Activated CD4-positive, alpha-beta T cell treated with anti-CD3 and anti-CD28 coated beads, Interleukin-2, Interleukin-6, amounts not matched to agents 100 ng/mL and 50 ng/mL, durations not matched to agents 16 hours and 8 hours (primary cell): ENCODE data around the gene SIRT2.
"Not testable (repeated sequence)": the region's sequence is repeated elsewhere in the genome, so short reads cannot be mapped to it uniquely, and the experiment has no call there.

ENCODE experiments used
- DNase-seq: peaks from one replicate; pipeline ENCODE4 v3.0.0-alpha.2; 2020

The SIRT2 gene

DNA sequence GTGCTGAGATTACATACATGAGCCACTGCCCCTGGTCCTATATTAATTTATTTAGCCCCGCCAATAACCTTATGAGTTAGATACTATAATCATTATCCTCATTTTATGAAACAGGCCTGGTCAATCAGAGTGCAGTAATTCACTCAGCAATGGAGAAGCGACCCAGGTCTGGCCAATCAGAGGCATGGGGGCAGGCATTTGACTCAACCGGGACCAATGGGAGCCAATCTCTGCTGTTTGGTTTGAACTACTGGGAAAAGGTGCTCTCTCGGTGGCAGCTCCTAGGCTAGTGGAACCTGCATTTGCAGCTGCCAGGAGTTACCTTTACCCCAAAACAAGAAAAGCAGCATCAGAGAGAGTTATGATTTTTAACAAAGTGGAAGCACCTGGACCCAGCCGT lies 6.6 kb downstream of the SIRT2 start:
- DNase-seq = no peak

DNA sequence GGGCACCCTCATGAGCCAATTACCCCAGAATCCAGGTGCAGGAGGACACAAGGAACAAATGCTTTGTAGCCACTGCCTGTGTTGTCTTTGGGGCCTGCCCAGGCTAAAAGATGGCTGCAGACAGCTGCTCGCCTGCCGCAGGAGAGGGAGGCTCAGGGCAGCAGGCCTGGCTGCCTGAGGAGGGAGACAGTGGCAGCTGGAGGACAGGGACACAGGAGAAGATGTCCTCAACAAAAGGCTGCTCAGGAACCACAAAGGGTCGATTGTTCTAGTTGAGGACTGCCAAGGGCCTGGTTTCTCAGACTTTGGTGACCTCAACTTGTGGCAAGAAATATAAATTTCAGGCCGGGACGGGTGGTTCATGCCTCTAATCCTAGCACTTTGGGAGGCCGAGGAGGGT lies 7.6 kb downstream of the SIRT2 start:
- DNase-seq = no peak

GRCh38 chr19:38890686-38891085 lies 8.7 kb downstream of the SIRT2 start:
- no peak for DNase-seq

DNA sequence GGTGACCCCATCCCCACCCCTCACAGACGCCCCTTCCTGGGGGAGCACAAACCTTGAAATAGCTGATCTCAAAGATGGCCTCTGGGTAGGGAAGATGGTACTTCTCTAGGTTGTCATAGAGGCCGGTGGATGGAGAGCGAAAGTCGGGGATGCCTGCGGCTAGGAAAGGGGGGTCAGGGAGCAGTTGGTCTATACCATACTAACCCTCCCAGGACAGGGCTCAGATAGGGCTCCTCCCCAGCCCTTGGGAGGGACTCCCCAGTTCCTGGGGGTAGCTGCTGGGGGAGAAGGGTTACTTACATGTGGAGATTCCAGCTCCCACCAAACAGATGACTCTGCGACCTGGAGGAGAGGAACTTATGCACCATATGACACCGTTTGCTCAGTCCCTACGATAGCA lies 9.6 kb downstream of the SIRT2 start:
- DNase-seq = no peak

GRCh38 chr19:38888876-38889275 lies 10.5 kb downstream of the SIRT2 start:
- DNase-seq = no peak

DNA sequence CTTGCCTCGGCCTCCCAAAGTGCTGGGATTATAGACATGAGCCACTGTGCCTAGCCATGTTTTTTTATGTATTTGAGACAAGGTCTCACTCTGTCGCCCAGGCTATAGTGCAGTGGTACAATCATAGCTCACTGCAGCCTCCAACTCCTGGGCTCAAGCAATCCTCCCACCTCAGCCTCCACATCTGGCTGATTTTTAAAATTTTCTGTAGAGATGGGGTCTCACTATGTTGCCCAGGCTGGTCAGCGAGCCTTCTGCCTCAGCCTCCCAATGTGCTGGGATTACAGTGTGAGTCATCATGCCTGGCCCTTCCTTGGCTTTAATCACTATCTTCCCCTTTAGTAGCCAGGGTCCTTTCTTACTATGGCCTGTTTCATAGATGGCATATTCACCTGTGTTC lies 14.7 kb downstream of the SIRT2 start:
- not testable (repeated sequence) for DNase-seq

- no peak for DNase-seq
Measured at GRCh38 chr19:38883286-38883685, 16.1 kb downstream of the SIRT2 start.

- DNase-seq = no peak
Measured at GRCh38 chr19:38880882-38881609, 18.4 kb downstream of the SIRT2 start.

DNA sequence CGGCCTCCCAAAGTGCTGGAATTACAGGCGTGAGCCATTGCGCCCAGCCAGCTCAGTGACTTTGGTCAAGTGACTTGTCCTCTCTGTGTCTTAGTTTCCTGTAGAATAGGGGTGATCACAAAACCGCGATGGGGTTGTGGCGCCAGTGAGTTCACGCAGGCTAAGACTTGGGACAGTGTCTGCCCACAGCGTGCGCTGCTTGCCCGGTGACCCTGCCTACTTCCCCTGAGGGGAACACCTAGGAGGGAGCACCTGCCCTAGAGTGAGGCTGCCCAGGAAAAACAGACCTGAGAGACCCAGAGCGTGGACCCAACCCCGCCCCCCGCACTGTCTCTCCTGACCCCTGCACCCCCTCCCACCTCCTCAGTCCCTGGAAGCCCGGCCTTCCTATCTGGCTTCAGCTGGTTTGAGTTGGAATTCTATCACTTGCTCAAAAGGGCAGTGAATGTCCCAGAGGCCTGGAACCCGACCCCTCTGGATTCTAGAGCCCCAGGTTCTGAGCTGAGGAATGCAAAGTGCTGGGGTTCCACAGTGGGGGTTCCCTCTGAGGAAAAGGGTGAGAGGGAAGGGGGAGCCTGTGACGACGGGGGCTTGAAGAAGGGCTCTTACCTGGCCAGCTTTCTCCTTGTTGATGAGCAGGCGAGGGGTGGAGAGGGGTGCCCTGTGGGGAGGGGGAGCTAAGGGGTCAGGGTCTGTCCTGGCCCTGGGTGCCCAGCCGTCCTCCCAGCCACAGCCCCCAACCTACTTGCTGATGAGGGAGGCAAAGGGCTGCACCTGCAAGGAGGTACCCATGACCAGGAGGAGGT lies 19.1 kb downstream of the SIRT2 start:
- no peak for DNase-seq

GRCh38 chr19:38879400-38879751 lies 20.0 kb downstream of the SIRT2 start:
- no peak for DNase-seq

DNA sequence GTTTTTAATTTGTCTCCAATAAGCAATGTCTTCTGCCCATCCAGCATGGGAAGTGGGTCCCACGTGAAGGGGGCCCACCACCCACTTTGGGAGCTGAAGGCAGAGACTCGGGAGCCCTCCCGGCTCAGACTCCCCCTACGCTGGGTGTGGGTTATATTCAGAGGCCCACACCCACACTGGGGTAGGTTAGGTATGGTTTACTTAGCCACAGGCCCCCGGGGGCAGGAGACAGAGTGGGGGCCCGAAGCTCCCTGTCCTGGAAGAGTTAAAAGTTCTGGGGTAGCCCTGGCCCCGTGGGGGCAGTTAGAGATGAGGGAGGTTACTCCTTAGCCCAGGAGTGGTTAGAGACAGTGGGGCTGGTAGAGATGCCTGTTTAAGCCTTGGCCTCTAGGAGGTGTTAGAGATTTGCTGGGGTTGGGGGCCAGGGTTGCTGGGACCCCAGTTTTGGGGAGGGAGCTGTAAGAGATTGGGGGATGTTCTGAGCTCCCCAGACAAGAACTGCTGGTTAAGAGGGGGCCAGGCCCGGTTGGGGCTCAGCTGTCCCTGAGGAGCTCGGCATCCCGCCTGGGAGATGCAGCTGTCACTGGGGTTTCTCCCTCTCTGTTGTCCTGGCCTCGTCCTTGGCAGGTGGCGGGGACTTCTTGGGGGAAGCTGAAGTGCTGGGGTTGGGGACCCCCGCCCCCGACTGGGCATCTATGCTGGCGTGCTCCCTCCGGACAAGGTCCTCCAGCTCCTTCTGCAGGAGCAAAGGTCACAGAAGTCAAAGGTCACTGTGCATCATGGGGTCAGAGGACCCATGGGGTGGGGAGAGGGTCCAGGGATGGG lies 20.6 kb downstream of the SIRT2 start:
- no peak for DNase-seq

GRCh38 chr19:38877781-38878574 lies 21.4 kb downstream of the SIRT2 start, which contains the start of gene RINL:
Gene RINL, minus strand, starts transcription at chr19:38878275. Its CDS starts 1,533 bp downstream, at chr19:38876742.
- peak; percentile 79 for DNase-seq

DNA sequence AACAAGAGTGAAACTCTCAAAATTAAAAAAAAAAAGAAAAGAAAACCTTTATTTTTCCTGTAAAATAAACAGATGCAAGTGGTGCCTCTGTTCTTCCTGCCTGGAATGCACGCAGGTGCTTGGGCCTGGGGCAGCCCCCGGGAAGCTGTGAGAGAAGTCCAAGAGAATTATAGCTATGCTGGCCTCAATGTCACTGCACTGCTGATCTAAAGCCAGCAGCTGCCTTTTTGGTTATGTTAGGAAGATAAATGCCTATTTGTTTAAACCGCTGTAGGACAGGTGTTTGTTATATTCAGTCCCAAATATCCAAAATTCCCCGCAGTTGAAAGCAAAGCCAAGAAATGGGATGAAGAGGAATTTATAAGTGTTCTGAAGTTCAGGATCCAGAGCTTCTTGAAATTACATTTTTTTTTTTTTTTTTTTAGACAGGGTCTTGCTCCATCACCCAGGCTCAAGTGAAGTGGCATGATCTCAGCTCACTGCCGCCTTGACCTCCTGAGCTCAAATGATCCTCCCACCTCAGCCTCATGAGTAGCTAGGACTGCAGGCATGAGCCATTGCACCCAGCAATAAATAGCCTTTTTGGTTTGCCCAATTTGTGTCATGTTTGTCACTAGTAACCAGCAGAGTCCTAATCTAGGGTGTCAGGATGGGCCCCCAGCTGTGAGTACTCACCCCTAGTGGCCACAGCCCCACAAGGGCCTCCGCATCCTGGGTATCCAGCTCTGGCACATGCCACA lies 23.6 kb downstream of the SIRT2 start:
- no peak for DNase-seq

DNA sequence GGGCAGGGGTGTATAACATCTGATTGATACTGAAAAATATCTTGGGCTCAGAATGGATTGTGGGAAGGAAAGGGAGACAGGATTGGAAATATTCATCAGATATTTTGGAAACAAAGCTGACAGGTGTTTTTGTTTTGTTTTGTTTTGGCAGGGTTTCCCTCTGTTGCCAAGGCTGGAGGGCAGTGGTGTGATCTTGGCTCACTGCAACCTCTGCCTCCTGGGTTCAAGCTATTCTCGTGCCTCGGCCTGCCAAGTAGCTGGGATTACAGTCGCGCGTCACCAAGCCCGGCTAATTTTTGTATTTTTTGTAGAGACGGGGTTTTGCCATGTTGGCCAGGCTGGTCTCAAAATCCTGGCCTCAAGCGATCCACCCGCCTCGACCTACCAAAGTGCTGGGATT lies 26.0 kb downstream of the SIRT2 start:
- DNase-seq = not testable (repeated sequence)

GRCh38 chr19:38870612-38871011 lies 28.8 kb downstream of the SIRT2 start:
- DNase-seq = no peak

DNA sequence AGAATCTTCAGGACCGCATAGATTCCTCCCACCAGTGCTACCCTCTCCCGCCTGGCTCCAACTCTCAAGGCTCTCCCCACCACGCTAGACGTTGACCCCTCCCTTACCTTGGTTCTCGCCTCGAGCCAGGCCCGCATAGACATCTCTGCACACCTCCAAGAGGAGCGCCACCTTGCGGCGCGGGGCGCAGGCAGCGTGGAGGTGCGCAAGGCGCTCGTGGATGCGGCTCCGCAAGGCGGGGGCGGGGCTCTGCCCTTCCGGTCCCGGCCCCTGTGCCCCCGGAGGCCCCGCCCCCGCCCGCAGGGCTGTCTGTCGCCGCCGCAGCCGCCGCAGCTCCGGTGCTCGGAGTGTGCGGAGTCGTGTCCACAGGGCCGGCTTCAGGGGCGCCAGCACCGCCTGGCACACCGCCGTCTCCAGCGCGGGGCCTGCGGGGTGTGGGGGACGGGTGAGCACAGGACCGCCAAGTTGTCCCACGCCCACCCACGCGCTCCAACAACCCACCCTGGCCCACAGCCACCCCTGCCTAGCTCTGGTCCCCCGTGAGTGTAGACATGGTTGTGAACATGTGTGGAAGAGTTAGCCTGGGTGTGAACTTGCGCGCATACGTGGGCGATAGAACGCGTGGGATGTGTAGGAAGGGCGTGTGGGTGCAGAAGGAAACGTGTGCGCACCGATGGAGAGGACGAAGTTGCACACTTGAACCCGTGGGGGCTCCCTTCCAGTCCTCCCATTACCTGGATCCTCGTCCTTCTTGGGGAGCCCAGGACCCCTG lies 29.4 kb downstream of the SIRT2 start:
- peak; percentile 97 for DNase-seq

- peak; percentile 62 for DNase-seq
Measured at GRCh38 chr19:38869160-38869835, 30.1 kb downstream of the SIRT2 start.

DNA sequence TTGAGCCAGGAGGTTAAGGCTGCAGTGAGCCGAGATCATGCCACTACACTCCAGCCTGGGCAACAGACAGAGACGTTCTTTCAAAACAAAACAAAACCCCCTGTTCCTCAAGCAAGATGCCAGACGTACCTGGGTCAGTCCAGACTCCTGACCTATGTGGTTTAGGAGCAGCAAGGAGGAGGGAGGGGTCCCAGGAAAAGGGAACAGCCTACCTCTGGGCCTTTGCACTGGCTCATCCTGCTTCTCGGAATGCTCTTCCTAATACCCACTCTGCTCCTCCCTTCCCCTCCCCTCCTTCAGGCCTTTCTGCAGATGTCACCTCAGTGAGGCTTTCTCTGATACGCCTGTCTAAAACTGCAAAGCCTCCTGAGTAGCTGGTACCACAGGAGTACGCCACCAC lies 30.9 kb downstream of the SIRT2 start:
- DNase-seq = no peak

GRCh38 chr19:38867171-38867780 lies 32.1 kb downstream of the SIRT2 start:
- no peak for DNase-seq
